ENCODE measurements around the gene LRP3. TPM values are rescaled to one million over a fixed set of nuclear protein-coding genes. Genes with fewer than 3 reads are reported as not detected.
"Not testable (repeated sequence)": the region's sequence is repeated elsewhere in the genome, so short reads cannot be mapped to it uniquely, and the experiment has no call there.

The LRP3 gene
- total RNA-seq, 2 donors from 2014 or later, result not detected

GRCh38 chr19:33210266-33210940 is 16.3 kb downstream of the LRP3 start:
- DNase-seq (ENCODE audit: low spot score) (no peak), ATAC-seq (no peak)
- Mint-ChIP-seq H3K27me3 (no peaks in the 10 kb centered on the region), H3K36me3 (no peaks in the 10 kb centered on the region), H3K4me3 (no peak overlapping the region), H3K27ac (no peak overlapping the region), H3K4me1 (ENCODE audit: low read depth in 2 of 2) (no peaks in the 10 kb centered on the region), H3K9me3 (no peaks in the 10 kb centered on the region)

GRCh38 chr19:33211794-33212435 is 17.8 kb downstream of the LRP3 start:
- Mint-ChIP-seq H3K36me3 (no peaks in the 10 kb centered on the region), H3K27me3 (no peaks in the 10 kb centered on the region), H3K4me3 (no peak overlapping the region), H3K4me1 (ENCODE audit: low read depth in 2 of 2) (no peaks in the 10 kb centered on the region), H3K27ac (no peak overlapping the region), H3K9me3 (no peaks in the 10 kb centered on the region)
- no peak for ATAC-seq
- DNase-seq (ENCODE audit: low spot score), result no peak

GRCh38 chr19:33212436-33213172 is 18.5 kb downstream of the LRP3 start:
- no peak overlapping the region for H3K4me3 Mint-ChIP-seq
- no peak overlapping the region for H3K27ac Mint-ChIP-seq
- DNase-seq (ENCODE audit: low spot score) (no peak), ATAC-seq (no peak)
- H3K9me3 Mint-ChIP-seq, result no peaks in the 10 kb centered on the region
- no peaks in the 10 kb centered on the region for H3K4me1 Mint-ChIP-seq (ENCODE audit: low read depth in 2 of 2)
- no peaks in the 10 kb centered on the region for H3K36me3 Mint-ChIP-seq
- no peaks in the 10 kb centered on the region for H3K27me3 Mint-ChIP-seq

- Mint-ChIP-seq H3K27me3 (no peaks in the 10 kb centered on the region), H3K4me3 (no peak overlapping the region), H3K9me3 (no peaks in the 10 kb centered on the region), H3K27ac (no peak overlapping the region), H3K4me1 (ENCODE audit: low read depth in 2 of 2) (no peaks in the 10 kb centered on the region), H3K36me3 (no peaks in the 10 kb centered on the region)
- ATAC-seq, result no peak
- DNase-seq (ENCODE audit: low spot score), result no peak
Measured at GRCh38 chr19:33214596-33214995, 20.5 kb downstream of the LRP3 start.

- Mint-ChIP-seq H3K36me3 (no peaks in the 10 kb centered on the region), H3K27me3 (peaks cover 3% of the 10 kb centered on the region in 2 donors), H3K4me3 (no peak overlapping the region), H3K9me3 (no peaks in the 10 kb centered on the region), H3K4me1 (ENCODE audit: low read depth in 2 of 2) (no peaks in the 10 kb centered on the region), H3K27ac (no peak overlapping the region)
- ATAC-seq (no peak), DNase-seq (ENCODE audit: low spot score) (no peak)
Measured at GRCh38 chr19:33215438-33216197, 21.5 kb downstream of the LRP3 start.

- Mint-ChIP-seq H3K36me3 (no peaks in the 10 kb centered on the region), H3K27me3 (peaks cover 9 to 10% of the 10 kb centered on the region in 2 donors), H3K9me3 (no peaks in the 10 kb centered on the region), H3K4me1 (ENCODE audit: low read depth in 2 of 2) (no peaks in the 10 kb centered on the region), H3K4me3 (no peak overlapping the region), H3K27ac (no peak overlapping the region)
- ATAC-seq (no peak), DNase-seq (ENCODE audit: low spot score) (no peak)
Measured at GRCh38 chr19:33216198-33216830, 22.2 kb downstream of the LRP3 start.

- H3K27me3 Mint-ChIP-seq, result peaks cover 11 to 16% of the 10 kb centered on the region in 2 donors
- no peak overlapping the region for H3K27ac Mint-ChIP-seq
- DNase-seq (ENCODE audit: low spot score) (no peak), ATAC-seq (no peak)
- no peaks in the 10 kb centered on the region for H3K9me3 Mint-ChIP-seq
- H3K4me1 Mint-ChIP-seq (ENCODE audit: low read depth in 2 of 2), result no peaks in the 10 kb centered on the region
- no peak overlapping the region for H3K4me3 Mint-ChIP-seq
- H3K36me3 Mint-ChIP-seq, result no peaks in the 10 kb centered on the region
Measured at GRCh38 chr19:33217881-33218280, 23.8 kb downstream of the LRP3 start.

- H3K9me3 Mint-ChIP-seq, result no peaks in the 10 kb centered on the region
- H3K27me3 Mint-ChIP-seq, result peaks cover 11 to 19% of the 10 kb centered on the region in 2 donors
- H3K36me3 Mint-ChIP-seq, result no peaks in the 10 kb centered on the region
- no peaks in the 10 kb centered on the region for H3K4me1 Mint-ChIP-seq (ENCODE audit: low read depth in 2 of 2)
- H3K27ac Mint-ChIP-seq, result no peak overlapping the region
- peak in 1 of 2 donors; percentile 10 for ATAC-seq
- no peak overlapping the region for H3K4me3 Mint-ChIP-seq
- DNase-seq (ENCODE audit: low spot score), result no peak
Measured at GRCh38 chr19:33219261-33219815, 25.2 kb downstream of the LRP3 start.

- Mint-ChIP-seq H3K27me3 (peaks cover 14 to 19% of the 10 kb centered on the region in 2 donors), H3K27ac (no peak overlapping the region), H3K4me1 (ENCODE audit: low read depth in 2 of 2) (peaks cover 0 to 3% of the 10 kb centered on the region in 2 donors), H3K4me3 (no peak overlapping the region), H3K9me3 (no peaks in the 10 kb centered on the region), H3K36me3 (no peaks in the 10 kb centered on the region)
- DNase-seq (ENCODE audit: low spot score) (no peak), ATAC-seq (no peak)
Measured at GRCh38 chr19:33220115-33220514, 26.0 kb downstream of the LRP3 start.

- Mint-ChIP-seq H3K4me3 (no peak overlapping the region), H3K27me3 (peaks cover 14 to 19% of the 10 kb centered on the region in 2 donors), H3K4me1 (ENCODE audit: low read depth in 2 of 2) (peaks cover 0 to 3% of the 10 kb centered on the region in 2 donors), H3K27ac (no peak overlapping the region), H3K36me3 (no peaks in the 10 kb centered on the region), H3K9me3 (no peaks in the 10 kb centered on the region)
- no peak for DNase-seq (ENCODE audit: low spot score)
- no peak for ATAC-seq
Measured at GRCh38 chr19:33220735-33221134, 26.6 kb downstream of the LRP3 start.

- Mint-ChIP-seq H3K36me3 (no peaks in the 10 kb centered on the region), H3K27ac (no peak overlapping the region)
- no peak for ATAC-seq
Measured at GRCh38 chr19:33221638-33222037, 27.5 kb downstream of the LRP3 start.

GRCh38 chr19:33222255-33222654 is 28.1 kb downstream of the LRP3 start:
- not testable (repeated sequence) for DNase-seq (ENCODE audit: low spot score); H3K36me3 Mint-ChIP-seq; H3K4me3 Mint-ChIP-seq; H3K4me1 Mint-ChIP-seq (ENCODE audit: low read depth in 2 of 2); H3K27ac Mint-ChIP-seq; H3K9me3 Mint-ChIP-seq; ATAC-seq
- H3K27me3 Mint-ChIP-seq, result peaks cover 19 to 23% of the 10 kb centered on the region in 2 donors

More at GRCh38 chr19:33221638-33222037, 27.5 kb downstream of the LRP3 start:
- no peaks in the 10 kb centered on the region for H3K9me3 Mint-ChIP-seq
- DNase-seq (ENCODE audit: low spot score), result no peak
- H3K4me1 Mint-ChIP-seq (ENCODE audit: low read depth in 2 of 2), result peaks cover 0 to 9% of the 10 kb centered on the region in 2 donors
- H3K4me3 Mint-ChIP-seq, result no peak overlapping the region
- H3K27me3 Mint-ChIP-seq, result peaks cover 19 to 21% of the 10 kb centered on the region in 2 donors

Data from natural killer cell treated with Interleukin-12 subunit alpha and Interleukin-12 subunit beta and Interleukin-15 and Interleukin-18, amount 100 ng/mL, for 72 hours (primary cell).